SK-N-MC (cell line): ENCODE results near the gene SINHCAF.

Experiments used
- EZH2 ChIP-seq: fragments of 200-600 bp; sonication (generic); IDR thresholded peaks from one replicate; pipeline ENCODE4 v1.6.1; 2017; ENCODE audit warnings: antibody characterized with exemption
- POLR2AphosphoS5 ChIP-seq: IDR thresholded peaks from 2 replicates; pipeline ENCODE4 v1.6.1; 2012; ENCODE audit warnings: mild to moderate bottlenecking, low read depth, low read length, borderline replicate concordance

GRCh38 chr12:31362759-31363415, 36.9 kb upstream of the SINHCAF start:
- TF ChIP-seq EZH2, result no peak
- TF ChIP-seq POLR2AphosphoS5, result no peak
